GM23338 (cell line): ENCODE measurements around the gene PIBF1. TPM values are rescaled to one million over a fixed set of nuclear protein-coding genes. Genes with fewer than 3 reads are reported as not detected.
A peak's percentile ranks its signal among the peaks of the same experiment; 100 is the strongest.

ENCODE experiments used
- ATAC-seq: fragments of 200-7000 bp; cut with Tn5 transposase; 3 replicates; pipeline ENCODE4 v1.9.1; 2020
- DNase-seq: peaks from one replicate; pipeline ENCODE4 v3.0.0-alpha.2; 2015; ENCODE audit warnings: low spot score
- H2AFZ ChIP-seq: fragments of 200-600 bp; sonication (generic); 2 replicates; pipeline ENCODE4 v1.8.0; 2016; ENCODE audit warnings: antibody characterized with exemption, mild to moderate bottlenecking, moderate library complexity
- H3F3A ChIP-seq: fragments of 200-600 bp; sonication (generic); replicated peaks from 2 replicates; pipeline ENCODE4 v1.8.0; 2017; ENCODE audit warnings: antibody characterized with exemption, mixed run types, low read depth
- H3K27ac ChIP-seq: fragments of 200-600 bp; sonication (generic); 2 replicates; pipeline ENCODE4 v1.6.1; 2016; ENCODE audit warnings: low read depth
- H3K27me3 ChIP-seq: fragments of 200-600 bp; sonication (generic); 2 replicates; pipeline ENCODE4 v1.8.0; 2016; ENCODE audit warnings: mild to moderate bottlenecking, mixed run types, moderate library complexity; ENCODE audit not compliant: insufficient read depth
- H3K36me3 ChIP-seq: fragments of 200-600 bp; sonication (generic); 2 replicates; pipeline ENCODE4 v1.8.0; 2016; ENCODE audit warnings: mild to moderate bottlenecking; ENCODE audit not compliant: insufficient read depth
- H3K4me1 ChIP-seq: fragments of 200-600 bp; sonication (generic); 2 replicates; pipeline ENCODE4 v1.8.0; 2016; ENCODE audit warnings: mild to moderate bottlenecking, moderate library complexity; ENCODE audit not compliant: insufficient read depth
- H3K4me2 ChIP-seq: fragments of 200-600 bp; sonication (generic); 2 replicates; pipeline ENCODE4 v1.7.1; 2017; ENCODE audit warnings: mixed run types
- H3K4me3 ChIP-seq: fragments of 200-600 bp; sonication (generic); 2 replicates; pipeline ENCODE4 v1.6.1; 2016; ENCODE audit warnings: mixed run types
- H3K79me2 ChIP-seq: fragments of 200-600 bp; sonication (generic); replicated peaks from 2 replicates; pipeline ENCODE4 v1.8.0; 2017; ENCODE audit warnings: mild to moderate bottlenecking; ENCODE audit not compliant: insufficient read depth
- H3K9me2 ChIP-seq: fragments of 200-600 bp; sonication (generic); 2 replicates; pipeline ENCODE4 v1.8.0; 2017; ENCODE audit not compliant: insufficient read depth
- H4K20me1 ChIP-seq: fragments of 200-600 bp; sonication (generic); replicated peaks from 2 replicates; pipeline ENCODE4 v1.8.0; 2017; ENCODE audit warnings: mild to moderate bottlenecking; ENCODE audit not compliant: insufficient read depth
- H3K27ac Mint-ChIP-seq: 2 replicates; pipeline ENCODE4 v1.8.0; 2020; ENCODE audit warnings: inconsistent platforms, mild to moderate bottlenecking, moderate library complexity, mixed read lengths
- H3K27me3 Mint-ChIP-seq: 3 replicates; pipeline ENCODE4 v1.8.0; 2022; ENCODE audit warnings: low read depth, mild to moderate bottlenecking, moderate library complexity, mixed read lengths, inconsistent platforms; ENCODE audit not compliant: insufficient read depth, poor library complexity
- H3K36me3 Mint-ChIP-seq: 3 replicates; pipeline ENCODE4 v1.8.0; 2021; ENCODE audit warnings: low read depth, mild to moderate bottlenecking, inconsistent platforms, moderate library complexity, mixed read lengths
- H3K4me1 Mint-ChIP-seq: 3 replicates; pipeline ENCODE4 v1.8.0; 2020; ENCODE audit warnings: mild to moderate bottlenecking, inconsistent platforms, mixed read lengths
- H3K4me3 Mint-ChIP-seq: 3 replicates; pipeline ENCODE4 v1.8.0; 2021; ENCODE audit warnings: moderate library complexity, mild to moderate bottlenecking, inconsistent platforms, mixed read lengths
- H3K9me3 Mint-ChIP-seq: 3 replicates; pipeline ENCODE4 v1.8.0; 2020; ENCODE audit warnings: moderate library complexity, mild to moderate bottlenecking, inconsistent platforms, mixed read lengths
- CREB1 ChIP-seq: fragments of 250-450 bp; sonication (Bioruptor Pico); IDR thresholded peaks from 2 replicates; pipeline ENCODE4 v1.5.0; 2020; ENCODE audit warnings: low read depth, mild to moderate bottlenecking, moderate library complexity
- CTCF ChIP-seq, 2 experiments: fragments of 200-600 bp in 1 of 2; sonication (generic) in 1 of 2; conservative IDR thresholded peaks; 2 replicates each; pipeline versions ENCODE4 v1.5.1 to v1.6.1; 2016 to 2017; ENCODE audit warnings: antibody characterized with exemption in 2 of 2, low read depth in 2 of 2, mild to moderate bottlenecking in 2 of 2, moderate library complexity in 1 of 2
- EZH2 ChIP-seq: fragments of 200-600 bp; sonication (generic); IDR thresholded peaks from one replicate; pipeline ENCODE4 v1.8.0; 2017; ENCODE audit warnings: antibody characterized with exemption, mild to moderate bottlenecking, low read depth; ENCODE audit not compliant: unreplicated experiment
- EZH2phosphoT487 ChIP-seq: fragments of 200-600 bp; sonication (generic); IDR thresholded peaks from one replicate; pipeline ENCODE4 v1.8.1; 2018; ENCODE audit warnings: antibody characterized with exemption; ENCODE audit not compliant: unreplicated experiment
- POLR2AphosphoS5 ChIP-seq: IDR thresholded peaks from 2 replicates; pipeline ENCODE4 v1.6.1; 2016; ENCODE audit warnings: antibody characterized with exemption, low read depth
- REST ChIP-seq: IDR thresholded peaks from one replicate; pipeline ENCODE4 v1.6.1; 2018; ENCODE audit warnings: antibody characterized with exemption; ENCODE audit not compliant: unreplicated experiment
- STAT1 ChIP-seq: IDR thresholded peaks from one replicate; pipeline ENCODE4 v1.6.1; 2016; ENCODE audit warnings: antibody characterized with exemption; ENCODE audit not compliant: unreplicated experiment
- ZNF114 ChIP-seq: fragments of 250-450 bp; sonication (Bioruptor Pico); IDR thresholded peaks from 2 replicates; pipeline ENCODE4 v1.5.0; 2020; ENCODE audit warnings: mild to moderate bottlenecking, moderate library complexity
- ZNF331 ChIP-seq: fragments of 250-450 bp; sonication (Bioruptor Pico); IDR thresholded peaks from 2 replicates; pipeline ENCODE4 v1.5.0; 2020; ENCODE audit warnings: low read depth, mild to moderate bottlenecking, moderate library complexity
- ZNF462 ChIP-seq: fragments of 250-450 bp; sonication (Bioruptor Pico); IDR thresholded peaks from 2 replicates; pipeline ENCODE4 v1.5.0; 2020; ENCODE audit warnings: mild to moderate bottlenecking, moderate library complexity
- polyA plus RNA-seq: library from polyadenylated mRNA; unstranded; fragments of >200 nt; fragmentation: Nextera tagmentation; extraction: Ambion mirVana; gene quantifications from 2 replicates; pipeline ENCODE4 v1.2.1, GENCODE V29; 2016
- total RNA-seq: library from RNA; depleted of rRNA; stranded (reverse); fragments of >200 nt; shearing (Covaris generic); gene quantifications from 2 replicates; pipeline ENCODE4 v1.2.3, GENCODE V29; 2014

Gene PIBF1
- total and polyA plus RNA-seq, 2 experiments from 2014 or later = 14.9 to 22.6 TPM

GRCh38 chr13:73058064-73058313 is 276.1 kb downstream of the PIBF1 start:
- peak overlapping the region; percentile 82 for H3K4me2 ChIP-seq
- H3K4me1 ChIP-seq = peaks cover 22% of the 10 kb centered on the region; the same call in 1 of the 2 replicates
- no peaks in the 10 kb centered on the region for H4K20me1 ChIP-seq
- Mint-ChIP-seq H3K27me3 (peaks cover 44% of the 10 kb centered on the region), H3K4me1 (peaks cover 44% of the 10 kb centered on the region), H3K9me3 (no peaks in the 10 kb centered on the region; the same call in 2 of the 3 replicates), H3K4me3 (peak overlapping the region; percentile 82), H3K27ac (no peak overlapping the region), H3K36me3 (peaks cover 4% of the 10 kb centered on the region)
- ATAC-seq (no peak), DNase-seq (no peak)
- peaks cover 56% of the 10 kb centered on the region for H3K27me3 ChIP-seq
- H3F3A ChIP-seq = no peaks in the 10 kb centered on the region
- H3K79me2 ChIP-seq = no peaks in the 10 kb centered on the region
- H3K36me3 ChIP-seq = no peaks in the 10 kb centered on the region
- H3K9me2 ChIP-seq = no peaks in the 10 kb centered on the region
- H3K27ac ChIP-seq = no peak overlapping the region
- H2AFZ ChIP-seq = peak overlapping the region; percentile 76; the same call in 1 of the 2 replicates
- TF ChIP-seq ZNF114 (CRISPR knock-in tag) = no peak
- no peak for TF ChIP-seq CTCF (conservative IDR thresholded peaks at IDR 0.05; ENCODE audit: low read depth in 2 of 2)
- no peak for TF ChIP-seq CREB1 (CRISPR knock-in tag)
- TF ChIP-seq STAT1 = no peak
- no peak for TF ChIP-seq ZNF331 (CRISPR knock-in tag)
- TF ChIP-seq EZH2 = no peak
- H3K4me3 ChIP-seq = peak overlapping the region; percentile 58

- Mint-ChIP-seq H3K9me3 (no peaks in the 10 kb centered on the region; the same call in 2 of the 3 replicates), H3K27ac (no peak overlapping the region), H3K27me3 (peaks cover 44% of the 10 kb centered on the region), H3K4me1 (peaks cover 47% of the 10 kb centered on the region), H3K4me3 (peak overlapping the region; percentile 82), H3K36me3 (peaks cover 4% of the 10 kb centered on the region)
- Histone ChIP-seq H4K20me1 (no peaks in the 10 kb centered on the region), H3K4me1 (peaks cover 26% of the 10 kb centered on the region; the same call in 1 of the 2 replicates), H3K27me3 (peaks cover 60% of the 10 kb centered on the region), H3K79me2 (no peaks in the 10 kb centered on the region), H3K4me3 (peak overlapping the region; percentile 58), H2AFZ (peak overlapping the region; percentile 76; the same call in 1 of the 2 replicates), H3K36me3 (no peaks in the 10 kb centered on the region), H3F3A (no peaks in the 10 kb centered on the region), H3K9me2 (no peaks in the 10 kb centered on the region), H3K4me2 (peak overlapping the region; percentile 82), H3K27ac (no peak overlapping the region)
- ATAC-seq = no peak
- no peak for DNase-seq
- TF ChIP-seq ZNF114 (CRISPR knock-in tag) = no peak
- TF ChIP-seq REST = no peak
- TF ChIP-seq EZH2phosphoT487 = no peak
- TF ChIP-seq POLR2AphosphoS5 = no peak
- no peak for TF ChIP-seq ZNF462 (CRISPR knock-in tag)
These were observed 276.5 kb downstream of the PIBF1 start for GRCh38 chr13:73058432-73058735.
